MM.1S (cell line): ENCODE results near the gene MOCS1.

Experiments
- EZH2 ChIP-seq: fragments of 300-600 bp; sonication (generic); optimal IDR thresholded peaks from 2 replicates; pipeline ENCODE3; 2017; ENCODE audit warnings: low read depth, mild to moderate bottlenecking, antibody characterized with exemption, low read length, mixed read lengths
- TF ChIP-seq, protein P1 (sequence below): fragments of 300-600 bp; sonication (generic); IDR thresholded peaks from 2 replicates; pipeline ENCODE4 v1.5.1; 2016; ENCODE audit warnings: antibody characterized with exemption, low read length, mixed read lengths

DNA sequence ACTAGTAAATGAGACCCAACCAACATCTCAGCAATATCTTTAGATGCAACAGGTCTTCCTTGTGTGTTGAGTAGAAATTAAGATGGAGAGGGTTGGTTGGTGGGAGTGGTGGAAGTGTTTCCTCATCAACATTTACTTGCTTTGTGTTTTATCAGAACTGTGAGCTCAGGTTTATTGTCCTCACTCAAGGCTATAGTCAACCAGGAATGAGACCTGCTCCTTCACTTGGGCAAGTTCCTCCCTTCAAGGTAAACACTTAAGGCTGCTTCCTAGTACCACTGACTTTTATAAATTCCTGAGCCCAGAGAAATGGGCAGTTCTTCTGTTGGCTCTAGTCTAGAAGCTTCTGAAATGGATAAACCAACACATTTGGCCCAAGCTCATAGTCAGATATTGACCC lies 48.9 kb upstream of the MOCS1 start:
- no peak for TF ChIP-seq EZH2
- TF ChIP-seq, protein P1, sequence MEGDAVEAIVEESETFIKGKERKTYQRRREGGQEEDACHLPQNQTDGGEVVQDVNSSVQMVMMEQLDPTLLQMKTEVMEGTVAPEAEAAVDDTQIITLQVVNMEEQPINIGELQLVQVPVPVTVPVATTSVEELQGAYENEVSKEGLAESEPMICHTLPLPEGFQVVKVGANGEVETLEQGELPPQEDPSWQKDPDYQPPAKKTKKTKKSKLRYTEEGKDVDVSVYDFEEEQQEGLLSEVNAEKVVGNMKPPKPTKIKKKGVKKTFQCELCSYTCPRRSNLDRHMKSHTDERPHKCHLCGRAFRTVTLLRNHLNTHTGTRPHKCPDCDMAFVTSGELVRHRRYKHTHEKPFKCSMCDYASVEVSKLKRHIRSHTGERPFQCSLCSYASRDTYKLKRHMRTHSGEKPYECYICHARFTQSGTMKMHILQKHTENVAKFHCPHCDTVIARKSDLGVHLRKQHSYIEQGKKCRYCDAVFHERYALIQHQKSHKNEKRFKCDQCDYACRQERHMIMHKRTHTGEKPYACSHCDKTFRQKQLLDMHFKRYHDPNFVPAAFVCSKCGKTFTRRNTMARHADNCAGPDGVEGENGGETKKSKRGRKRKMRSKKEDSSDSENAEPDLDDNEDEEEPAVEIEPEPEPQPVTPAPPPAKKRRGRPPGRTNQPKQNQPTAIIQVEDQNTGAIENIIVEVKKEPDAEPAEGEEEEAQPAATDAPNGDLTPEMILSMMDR, result no peak
